Measurements from ENCODE around the gene FXR2.
"Not testable (repeated sequence)": the region's sequence is repeated elsewhere in the genome, so short reads cannot be mapped to it uniquely, and the experiment has no call there.

Gene FXR2

DNA sequence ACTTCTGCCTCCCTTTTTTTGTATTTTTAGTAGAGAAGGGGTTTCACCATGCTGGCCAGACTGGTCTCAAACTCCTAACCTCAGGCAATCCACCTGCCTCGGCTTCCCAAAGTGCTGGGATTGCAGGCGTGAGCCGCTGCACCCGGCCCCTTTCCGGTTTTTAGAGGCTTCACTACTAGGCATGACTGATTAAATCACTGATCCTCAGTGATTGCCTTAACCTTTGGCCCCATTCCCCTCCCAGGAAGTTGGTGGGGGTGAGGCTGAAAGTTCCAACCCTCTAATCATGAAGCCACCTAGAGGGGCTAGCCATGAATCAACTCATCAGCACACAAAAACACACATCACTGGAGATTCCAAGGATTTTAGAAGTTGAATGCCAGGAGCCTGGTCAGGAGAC lies 17.1 kb downstream of the FXR2 start:
- not testable (repeated sequence) for H3K27me3 ChIP-seq (replicated peaks; ENCODE audit: control insufficient read depth, insufficient read depth, low read length); H3K9ac ChIP-seq (ENCODE audit: low read length); H3K4me3 ChIP-seq (ENCODE audit: low read length); H3K4me1 ChIP-seq (ENCODE audit: control insufficient read depth, insufficient read depth, low read length); DNase-seq (ENCODE audit: low read depth); H3K9me3 ChIP-seq (ENCODE audit: control insufficient read depth, low read length)
- peaks cover 88% of the 10 kb centered on the region for H3K36me3 ChIP-seq (ENCODE audit: control insufficient read depth, insufficient read depth, low read length, severe bottlenecking)

GRCh38 chr17:7593296-7593695 lies 21.4 kb downstream of the FXR2 start:
- Histone ChIP-seq H3K4me1 (ENCODE audit: control insufficient read depth, insufficient read depth, low read length) (peaks cover 24% of the 10 kb centered on the region), H3K9ac (ENCODE audit: low read length) (peak overlapping the region; percentile 26), H3K27me3 (replicated peaks; ENCODE audit: control insufficient read depth, insufficient read depth, low read length) (no peaks in the 10 kb centered on the region), H3K4me3 (ENCODE audit: low read length) (no peak overlapping the region), H3K36me3 (ENCODE audit: control insufficient read depth, insufficient read depth, low read length, severe bottlenecking) (peaks cover 65% of the 10 kb centered on the region), H3K9me3 (ENCODE audit: control insufficient read depth, low read length) (no peaks in the 10 kb centered on the region)
- no peak for DNase-seq (ENCODE audit: low read depth)

DNA sequence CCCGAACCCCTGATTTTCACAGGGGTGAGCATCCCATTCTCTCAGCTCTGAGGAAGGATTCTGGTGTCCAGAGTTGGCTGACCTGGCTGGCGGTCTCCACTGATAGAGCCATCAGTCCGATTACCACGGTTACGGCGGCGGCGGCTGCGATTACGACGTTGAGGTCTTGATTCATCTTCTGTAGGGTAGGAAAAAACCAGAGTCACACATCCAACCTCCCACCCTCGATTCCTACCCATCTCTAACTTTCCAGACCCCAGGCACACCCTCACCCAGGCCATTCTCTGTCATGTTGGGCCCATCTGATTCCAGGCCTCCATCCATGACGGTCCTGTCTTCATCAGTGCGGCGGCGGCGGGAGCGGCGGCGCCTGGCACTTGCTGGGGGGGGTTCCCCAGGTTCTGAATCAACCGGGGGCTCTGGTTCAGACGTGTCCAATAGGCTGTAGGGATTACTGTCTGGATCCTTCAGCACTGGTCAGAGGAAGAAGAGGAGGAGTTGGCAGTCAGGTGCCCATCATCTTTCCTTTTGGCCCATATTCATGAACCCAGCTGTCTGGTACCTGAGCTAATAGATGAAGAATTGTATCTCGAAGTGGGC lies 22.2 kb downstream of the FXR2 start:
- H3K4me3 ChIP-seq (ENCODE audit: low read length), result no peak overlapping the region

GRCh38 chr17:7591596-7591995 lies 23.1 kb downstream of the FXR2 start:
- H3K9me3 ChIP-seq (ENCODE audit: control insufficient read depth, low read length), result no peaks in the 10 kb centered on the region
- H3K27me3 ChIP-seq (replicated peaks; ENCODE audit: control insufficient read depth, insufficient read depth, low read length), result no peaks in the 10 kb centered on the region
- no peak for DNase-seq (ENCODE audit: low read depth)
- peak overlapping the region; percentile 16 for H3K9ac ChIP-seq (ENCODE audit: low read length)
- peaks cover 37% of the 10 kb centered on the region for H3K4me1 ChIP-seq (ENCODE audit: control insufficient read depth, insufficient read depth, low read length)
- peaks cover 55% of the 10 kb centered on the region for H3K36me3 ChIP-seq (ENCODE audit: control insufficient read depth, insufficient read depth, low read length, severe bottlenecking)
- no peak overlapping the region for H3K4me3 ChIP-seq (ENCODE audit: low read length)

More for the DNA sequence above, 22.2 kb downstream of the FXR2 start:
- Histone ChIP-seq H3K9me3 (ENCODE audit: control insufficient read depth, low read length) (no peaks in the 10 kb centered on the region), H3K36me3 (ENCODE audit: control insufficient read depth, insufficient read depth, low read length, severe bottlenecking) (peaks cover 64% of the 10 kb centered on the region), H3K27me3 (replicated peaks; ENCODE audit: control insufficient read depth, insufficient read depth, low read length) (no peaks in the 10 kb centered on the region), H3K9ac (ENCODE audit: low read length) (no peak overlapping the region), H3K4me1 (ENCODE audit: control insufficient read depth, insufficient read depth, low read length) (peaks cover 32% of the 10 kb centered on the region)
- no peak for DNase-seq (ENCODE audit: low read depth)

DNA sequence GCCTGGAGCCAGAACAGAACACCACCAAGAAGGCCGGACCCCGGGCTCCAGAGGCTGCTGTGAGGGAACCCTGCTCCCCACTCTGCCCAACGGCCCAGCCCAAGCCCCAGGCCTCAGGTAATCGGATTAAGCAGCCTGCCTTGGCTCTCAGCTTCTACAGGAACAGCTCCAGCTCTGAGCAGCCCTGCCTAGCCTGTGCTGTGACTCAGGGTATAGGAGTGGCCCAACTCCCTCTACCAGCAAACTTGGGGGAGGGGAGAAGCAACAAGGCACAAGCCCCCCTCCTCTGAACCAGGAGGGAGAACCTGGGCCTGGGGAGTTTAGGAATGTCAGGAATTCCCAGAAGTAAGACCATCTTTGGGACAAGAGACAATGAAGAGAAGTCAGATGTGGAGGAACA lies 24.0 kb downstream of the FXR2 start:
- Histone ChIP-seq H3K27me3 (replicated peaks; ENCODE audit: control insufficient read depth, insufficient read depth, low read length) (no peaks in the 10 kb centered on the region), H3K9me3 (ENCODE audit: control insufficient read depth, low read length) (no peaks in the 10 kb centered on the region), H3K9ac (ENCODE audit: low read length) (peak overlapping the region; percentile 16), H3K36me3 (ENCODE audit: control insufficient read depth, insufficient read depth, low read length, severe bottlenecking) (peaks cover 47% of the 10 kb centered on the region), H3K4me1 (ENCODE audit: control insufficient read depth, insufficient read depth, low read length) (peaks cover 41% of the 10 kb centered on the region), H3K4me3 (ENCODE audit: low read length) (no peak overlapping the region)
- DNase-seq (ENCODE audit: low read depth), result peak; percentile 63

DNA sequence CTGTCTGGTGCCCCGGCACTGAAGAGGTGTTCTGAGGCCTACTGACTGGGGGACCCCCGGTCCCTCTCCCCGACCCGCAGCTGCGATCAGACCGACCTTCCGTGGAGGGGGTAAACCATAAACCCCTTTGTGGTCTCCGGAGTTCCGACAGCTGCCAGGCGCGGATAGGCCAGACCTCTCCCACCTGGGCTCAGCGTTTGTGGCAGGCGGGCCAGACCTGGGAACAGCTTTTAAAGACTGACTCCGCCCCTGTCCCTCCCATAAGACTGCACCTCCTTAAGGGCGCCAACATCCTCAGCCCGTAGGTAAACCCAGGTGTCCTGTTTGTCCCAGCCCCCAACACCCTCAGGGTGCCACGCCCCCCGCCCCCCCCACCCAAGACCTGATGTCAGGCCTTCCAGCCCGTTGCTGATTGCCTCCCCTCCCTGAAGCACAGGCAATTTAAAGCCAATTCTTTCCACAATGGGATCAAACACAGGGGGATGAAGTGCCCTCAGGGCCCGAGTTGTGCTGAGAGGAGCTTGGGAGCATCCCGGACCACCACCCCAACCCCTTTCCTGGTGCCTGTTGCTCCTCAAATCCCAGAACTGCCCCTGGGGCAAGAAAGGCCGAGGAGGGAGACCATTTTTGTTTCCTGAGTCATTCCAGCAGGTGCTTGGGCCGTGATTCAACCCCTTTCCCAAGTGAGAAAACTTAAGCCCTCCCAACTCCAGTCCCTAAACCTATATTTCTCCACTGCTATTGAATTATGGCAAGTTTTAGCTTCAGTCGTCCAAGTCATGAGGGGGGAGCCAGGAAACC lies 24.6 kb downstream of the FXR2 start, which contains the start of gene SOX15:
Gene SOX15 (minus strand): TSS at position 204 of the 801 bp plus-strand sequence. CDS start 418 bp downstream, outside the sequence.
- H3K36me3 ChIP-seq (ENCODE audit: control insufficient read depth, insufficient read depth, low read length, severe bottlenecking), result peaks cover 41% of the 10 kb centered on the region
- H3K9me3 ChIP-seq (ENCODE audit: control insufficient read depth, low read length), result no peaks in the 10 kb centered on the region
- H3K4me1 ChIP-seq (ENCODE audit: control insufficient read depth, insufficient read depth, low read length), result peaks cover 42% of the 10 kb centered on the region
- no peak for DNase-seq (ENCODE audit: low read depth)
- H3K27me3 ChIP-seq (replicated peaks; ENCODE audit: control insufficient read depth, insufficient read depth, low read length), result no peaks in the 10 kb centered on the region
- H3K4me3 ChIP-seq (ENCODE audit: low read length), result no peak within 1 kb of the TSS
- H3K9ac ChIP-seq (ENCODE audit: low read length), result peak within 1 kb of the TSS; percentile 73

- H3K36me3 ChIP-seq (ENCODE audit: control insufficient read depth, insufficient read depth, low read length, severe bottlenecking), result peaks cover 33% of the 10 kb centered on the region
Measured at GRCh38 chr17:7589204-7589868, 25.4 kb downstream of the FXR2 start.

DNA sequence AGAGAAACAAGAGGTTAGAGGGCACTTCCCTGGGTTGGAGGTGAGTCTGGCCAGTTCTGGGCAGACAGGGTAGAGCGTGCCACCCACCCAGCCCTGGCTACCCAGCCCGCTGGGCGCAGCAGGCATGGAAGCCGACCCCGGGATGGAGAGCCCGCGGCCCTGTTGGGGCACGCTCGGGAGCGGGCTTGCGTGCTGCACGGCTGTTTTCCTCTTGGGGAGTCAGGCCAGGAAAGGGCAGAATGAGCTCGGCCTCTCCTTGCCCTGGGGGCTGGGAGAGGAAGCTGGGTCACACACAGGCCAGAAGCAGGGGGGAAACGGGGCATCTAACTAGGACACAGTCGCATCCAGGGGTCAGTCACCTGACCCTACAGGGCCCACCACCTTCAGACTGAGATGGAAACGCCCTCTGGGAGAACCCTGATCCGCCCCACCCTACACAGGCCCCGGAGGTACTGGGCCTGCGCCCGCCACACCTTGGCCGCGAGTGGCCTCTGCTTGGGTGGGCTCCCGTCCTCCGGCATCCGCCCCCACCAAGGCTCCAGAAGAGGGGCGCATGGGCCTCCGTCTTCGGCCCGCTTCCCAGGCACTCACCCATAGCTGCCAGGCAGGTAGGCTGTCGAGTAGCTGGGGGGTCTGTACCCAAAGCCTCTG lies 26.0 kb downstream of the FXR2 start:
- H3K4me1 ChIP-seq (ENCODE audit: control insufficient read depth, insufficient read depth, low read length), result peaks cover 49% of the 10 kb centered on the region
- DNase-seq (ENCODE audit: low read depth), result no peak
- H3K4me3 ChIP-seq (ENCODE audit: low read length), result peak overlapping the region; percentile 3
- H3K9ac ChIP-seq (ENCODE audit: low read length), result peak overlapping the region; percentile 73
- H3K36me3 ChIP-seq (ENCODE audit: control insufficient read depth, insufficient read depth, low read length, severe bottlenecking), result peaks cover 27% of the 10 kb centered on the region
- H3K9me3 ChIP-seq (ENCODE audit: control insufficient read depth, low read length), result no peaks in the 10 kb centered on the region
- H3K27me3 ChIP-seq (replicated peaks; ENCODE audit: control insufficient read depth, insufficient read depth, low read length), result no peaks in the 10 kb centered on the region

More at GRCh38 chr17:7589204-7589868, 25.4 kb downstream of the FXR2 start:
- Histone ChIP-seq H3K27me3 (replicated peaks; ENCODE audit: control insufficient read depth, insufficient read depth, low read length) (no peaks in the 10 kb centered on the region), H3K4me1 (ENCODE audit: control insufficient read depth, insufficient read depth, low read length) (peaks cover 48% of the 10 kb centered on the region), H3K9me3 (ENCODE audit: control insufficient read depth, low read length) (no peaks in the 10 kb centered on the region), H3K4me3 (ENCODE audit: low read length) (no peak overlapping the region), H3K9ac (ENCODE audit: low read length) (peak overlapping the region; percentile 73)
- peak; percentile 93 for DNase-seq (ENCODE audit: low read depth)

DNA sequence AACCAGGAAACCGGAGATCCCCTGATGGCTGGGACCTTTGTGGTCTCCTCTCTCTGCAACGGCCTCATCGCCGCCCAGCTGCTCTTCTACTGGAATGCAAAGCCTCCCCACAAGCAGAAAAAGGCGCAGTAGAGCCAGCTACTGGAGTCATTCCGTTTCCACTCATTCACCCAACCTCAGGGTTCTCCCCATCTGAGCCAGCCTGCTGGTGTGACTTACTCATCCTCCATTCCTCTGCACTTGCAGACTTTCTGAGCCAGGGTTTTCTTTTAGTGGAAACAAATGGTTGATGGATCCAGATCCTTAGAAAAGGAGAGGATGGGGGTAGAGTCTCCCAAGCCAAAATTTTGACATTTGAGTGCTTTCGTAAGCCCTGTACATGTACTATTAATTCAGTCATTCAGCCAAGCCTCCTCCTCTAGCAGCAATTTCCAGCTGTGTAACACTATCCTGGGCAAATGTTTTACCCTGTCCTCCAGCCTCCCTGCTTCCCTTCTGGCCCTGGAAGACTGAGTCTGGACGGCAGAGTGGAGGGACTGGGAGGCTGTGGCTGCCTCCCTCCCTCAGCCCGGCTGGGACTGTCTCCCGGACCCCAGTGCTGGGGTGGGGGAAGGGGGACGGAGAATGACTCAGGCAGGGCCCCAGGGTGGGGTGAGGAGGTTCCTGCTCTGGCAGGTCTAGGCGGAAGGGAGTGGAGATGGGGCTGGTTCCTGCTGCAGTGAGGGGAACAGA lies 27.1 kb downstream of the FXR2 start:
- Histone ChIP-seq H3K4me3 (ENCODE audit: low read length) (peak overlapping the region; percentile 35), H3K9ac (ENCODE audit: low read length) (peak overlapping the region; percentile 73), H3K36me3 (ENCODE audit: control insufficient read depth, insufficient read depth, low read length, severe bottlenecking) (peaks cover 16% of the 10 kb centered on the region), H3K9me3 (ENCODE audit: control insufficient read depth, low read length) (no peaks in the 10 kb centered on the region), H3K4me1 (ENCODE audit: control insufficient read depth, insufficient read depth, low read length) (peaks cover 57% of the 10 kb centered on the region), H3K27me3 (replicated peaks; ENCODE audit: control insufficient read depth, insufficient read depth, low read length) (no peaks in the 10 kb centered on the region)
- DNase-seq (ENCODE audit: low read depth), result peak; percentile 82

DNA sequence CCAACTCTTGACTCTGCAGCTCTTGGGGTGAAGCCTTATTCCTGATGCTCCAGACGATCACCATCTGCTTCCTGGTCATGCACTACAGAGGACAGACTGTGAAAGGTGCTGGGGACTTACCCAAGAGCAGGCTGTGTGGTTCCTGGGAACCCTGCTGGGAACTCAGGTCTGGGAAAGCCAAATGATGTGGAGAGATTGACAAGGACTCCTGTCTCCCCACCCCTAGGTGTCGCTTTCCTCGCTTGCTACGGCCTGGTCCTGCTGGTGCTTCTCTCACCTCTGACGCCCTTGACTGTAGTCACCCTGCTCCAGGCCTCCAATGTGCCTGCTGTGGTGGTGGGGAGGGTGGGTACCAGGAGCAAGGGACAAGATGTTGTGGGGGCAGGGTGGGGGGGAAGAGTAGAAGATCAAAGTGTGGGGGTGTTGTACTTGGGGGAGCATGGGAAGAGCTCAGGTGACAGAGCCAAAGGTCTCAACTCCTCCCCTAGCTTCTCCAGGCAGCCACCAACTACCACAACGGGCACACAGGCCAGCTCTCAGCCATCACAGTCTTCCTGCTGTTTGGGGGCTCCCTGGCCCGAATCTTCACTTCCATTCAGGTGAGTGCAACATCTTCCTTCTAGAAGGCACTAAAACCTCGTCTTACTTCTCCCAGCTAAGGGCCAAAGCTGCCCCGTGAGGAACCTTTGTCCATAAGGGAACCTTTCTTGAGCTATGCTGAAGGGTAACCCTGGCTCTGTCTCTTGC lies 27.9 kb downstream of the FXR2 start:
- no peaks in the 10 kb centered on the region for H3K9me3 ChIP-seq (ENCODE audit: control insufficient read depth, low read length)
- H3K27me3 ChIP-seq (replicated peaks; ENCODE audit: control insufficient read depth, insufficient read depth, low read length), result no peaks in the 10 kb centered on the region
- peaks cover 8% of the 10 kb centered on the region for H3K36me3 ChIP-seq (ENCODE audit: control insufficient read depth, insufficient read depth, low read length, severe bottlenecking)
- H3K4me1 ChIP-seq (ENCODE audit: control insufficient read depth, insufficient read depth, low read length), result peaks cover 64% of the 10 kb centered on the region
- no peak for DNase-seq (ENCODE audit: low read depth)
- no peak overlapping the region for H3K4me3 ChIP-seq (ENCODE audit: low read length)
- H3K9ac ChIP-seq (ENCODE audit: low read length), result peak overlapping the region; percentile 11
